ENCODE measurements around the gene NEMP1.

GRCh38 chr12:57126061-57126460, 47.5 kb upstream of the NEMP1 start:
- no peak for TF ChIP-seq POLR2A (IDR thresholded peaks at IDR 0.05; ENCODE audit: low read depth, low read length)
- TF ChIP-seq POLR2AphosphoS5 (IDR thresholded peaks at IDR 0.05; ENCODE audit: low read depth, low read length), result no peak

Data from GM12892 (cell line).